HepG2 (cell line): Measurements from ENCODE around the gene PTGIS. TPM values are rescaled to one million over a fixed set of nuclear protein-coding genes. Genes with fewer than 3 reads are reported as not detected.

Source experiments
- ATF6 ChIP-seq: sonication (generic); formaldehyde crosslinking; conservative IDR thresholded peaks from 2 replicates; pipeline ENCODE4 v1.4.0; 2020; ENCODE audit warnings: missing genetic modification reagents
- GABPB1 ChIP-seq: IDR thresholded peaks from 2 replicates; pipeline ENCODE4 v1.6.1; 2016; ENCODE audit warnings: mild to moderate bottlenecking, missing genetic modification reagents, moderate library complexity, missing compliant biosample characterization
- GTF3A ChIP-seq: sonication (generic); formaldehyde crosslinking; conservative IDR thresholded peaks from 2 replicates; pipeline ENCODE4 v1.4.0; 2020; ENCODE audit warnings: mild to moderate bottlenecking, missing genetic modification reagents
- HNRNPLL ChIP-seq: fragments of 200-400 bp; formaldehyde crosslinking; IDR thresholded peaks from 2 replicates; pipeline ENCODE4 v1.6.1; 2017; ENCODE audit warnings: mild to moderate bottlenecking, low read depth, low read length; ENCODE audit not compliant: poor library complexity, severe bottlenecking
- HOXA7 ChIP-seq: sonication (generic); formaldehyde crosslinking; IDR thresholded peaks from 2 replicates; pipeline ENCODE4 v1.8.1; 2022; ENCODE audit warnings: mild to moderate bottlenecking, missing genetic modification reagents, moderate library complexity
- KDM5A ChIP-seq: fragments of 200-600 bp; sonication (generic); IDR thresholded peaks from 2 replicates; pipeline ENCODE4 v1.7.0; 2018; ENCODE audit warnings: antibody characterized with exemption, mild to moderate bottlenecking, low read length, borderline replicate concordance
- MEF2D ChIP-seq: sonication (generic); formaldehyde crosslinking; IDR thresholded peaks from 2 replicates; pipeline ENCODE4 v1.5.1; 2020; ENCODE audit warnings: mild to moderate bottlenecking, missing genetic modification reagents
- PBX3 ChIP-seq: sonication (generic); formaldehyde crosslinking; IDR thresholded peaks from 2 replicates; pipeline ENCODE4 v1.8.1; 2023; ENCODE audit warnings: missing genetic modification reagents, inconsistent platforms, borderline replicate concordance
- SNAPC4 ChIP-seq: sonication (generic); formaldehyde crosslinking; IDR thresholded peaks from 2 replicates; pipeline ENCODE4 v1.4.0; 2020; ENCODE audit warnings: mild to moderate bottlenecking, missing genetic modification reagents
- ZBTB25 ChIP-seq: IDR thresholded peaks from 2 replicates; pipeline ENCODE4 v1.6.1; 2018; ENCODE audit warnings: missing genetic modification reagents
- ZC3H13 ChIP-seq: sonication (generic); formaldehyde crosslinking; IDR thresholded peaks from 2 replicates; pipeline ENCODE4 v1.8.1; 2023; ENCODE audit warnings: mild to moderate bottlenecking, missing genetic modification reagents, moderate library complexity
- ZNF124 ChIP-seq: sonication (generic); formaldehyde crosslinking; IDR thresholded peaks from 2 replicates; pipeline ENCODE4 v1.4.0; 2020; ENCODE audit warnings: missing genetic modification reagents
- ZNF207 ChIP-seq: fragments of 450-650 bp; IDR thresholded peaks from 2 replicates; pipeline ENCODE4 v1.6.1; 2016; ENCODE audit warnings: antibody characterized with exemption, borderline replicate concordance
- ZNF263 ChIP-seq: sonication (generic); formaldehyde crosslinking; IDR thresholded peaks from 2 replicates; pipeline ENCODE4 v1.4.0; 2020; ENCODE audit warnings: missing genetic modification reagents
- ZNF317 ChIP-seq: sonication (generic); formaldehyde crosslinking; IDR thresholded peaks from 2 replicates; pipeline ENCODE4 v1.5.0; 2020; ENCODE audit warnings: mild to moderate bottlenecking, missing genetic modification reagents
- ZNF33A ChIP-seq: sonication (generic); formaldehyde crosslinking; IDR thresholded peaks from 2 replicates; pipeline ENCODE4 v1.5.1; 2020; ENCODE audit warnings: missing genetic modification reagents, mild to moderate bottlenecking, moderate library complexity, borderline replicate concordance
- ZNF607 ChIP-seq: sonication (generic); formaldehyde crosslinking; IDR thresholded peaks from 2 replicates; pipeline ENCODE4 v1.5.1; 2020; ENCODE audit warnings: missing genetic modification reagents, mild to moderate bottlenecking, borderline replicate concordance
- ZNF678 ChIP-seq: sonication (generic); formaldehyde crosslinking; IDR thresholded peaks from 2 replicates; pipeline ENCODE4 v1.4.0; 2020; ENCODE audit warnings: mild to moderate bottlenecking, missing genetic modification reagents
- ZNF83 ChIP-seq: sonication (generic); formaldehyde crosslinking; IDR thresholded peaks from 2 replicates; pipeline ENCODE4 v1.4.0; 2020; ENCODE audit warnings: missing genetic modification reagents, mild to moderate bottlenecking, borderline replicate concordance
- ZSCAN9 ChIP-seq: IDR thresholded peaks from 2 replicates; pipeline ENCODE4 v1.6.1; 2016; ENCODE audit warnings: borderline replicate concordance
- polyA plus RNA-seq, 8 experiments: library from polyadenylated mRNA; depleted of rRNA in 3 of 8; stranded (reverse) in 7 of 8; unstranded in 1 of 8; fragments of >200 nt; fragmentation: Illumina TruSeq in 4 of 8; extraction: Trizol in 4 of 8; gene quantifications; 2 replicates each; pipeline versions ENCODE4 v1.2.1 to v1.2.3, GENCODE V29; 2011 to 2016; ENCODE audit warnings: low read depth in 4 of 8, missing spikeins in 1 of 8, mixed read lengths in 1 of 8; ENCODE audit not compliant: insufficient read depth in 1 of 8
- total RNA-seq, 5 experiments: library from RNA; depleted of rRNA; stranded (reverse); fragments of >200 nt; fragmentation: Illumina TruSeq; extraction: Trizol; gene quantifications; 2 replicates each; pipeline ENCODE4 v1.2.3, GENCODE V29; 2016; ENCODE audit warnings: low read depth in 1 of 5

PTGIS gene
- total and polyA plus RNA-seq, 2 of the 13 experiments (the other 11 are each of a cell fraction or from before 2014, with no cell fraction given): not detected

- no peak for TF ChIP-seq SNAPC4
- TF ChIP-seq ZNF607 (CRISPR knock-in tag): no peak
- 0 out of 2 replicates have a peak, but pooled peaks have one; percentile 60 for TF ChIP-seq ATF6 (CRISPR knock-in tag)
- TF ChIP-seq GTF3A: no peak
- no peak for TF ChIP-seq HNRNPLL
- no peak for TF ChIP-seq KDM5A
- no peak; the same call in 1 of the 2 replicates for TF ChIP-seq ZNF83
- peak; percentile 75; the same call in 1 of the 2 replicates for TF ChIP-seq ZBTB25 (CRISPR knock-in tag)
- TF ChIP-seq ZNF317 (CRISPR knock-in tag): 0 out of 2 replicates have a peak, but pooled peaks have one; percentile 26
- peak; percentile 59 for TF ChIP-seq GABPB1 (CRISPR knock-in tag)
- no peak for TF ChIP-seq HOXA7
- no peak for TF ChIP-seq ZNF678
- TF ChIP-seq ZNF207: no peak
- no peak for TF ChIP-seq ZNF33A (CRISPR knock-in tag)
- no peak for TF ChIP-seq PBX3
- TF ChIP-seq ZSCAN9: no peak
- TF ChIP-seq ZNF263 (CRISPR knock-in tag): no peak
- peak; percentile 96; the same call in 1 of the 2 replicates for TF ChIP-seq ZNF124 (CRISPR knock-in tag)
- no peak for TF ChIP-seq ZC3H13 (CRISPR knock-in tag)
- TF ChIP-seq MEF2D (CRISPR knock-in tag): peak; percentile 71
Observed at GRCh38 chr20:49608752-49609670, 41.1 kb upstream of the PTGIS start (continued).
